NCI-H345 treated with DMSO at 0.1 percent for 48 hours (cell line): ENCODE data around the gene NUMB.
"Not testable (repeated sequence)": the region's sequence is repeated elsewhere in the genome, so short reads cannot be mapped to it uniquely, and the experiment has no call there.

Experiments used
- DNase-seq: peaks from one replicate; lab custom pipeline; 2025; ENCODE audit not compliant: unreplicated experiment; lab: John Stamatoyannopoulos, UW

NUMB gene

DNA sequence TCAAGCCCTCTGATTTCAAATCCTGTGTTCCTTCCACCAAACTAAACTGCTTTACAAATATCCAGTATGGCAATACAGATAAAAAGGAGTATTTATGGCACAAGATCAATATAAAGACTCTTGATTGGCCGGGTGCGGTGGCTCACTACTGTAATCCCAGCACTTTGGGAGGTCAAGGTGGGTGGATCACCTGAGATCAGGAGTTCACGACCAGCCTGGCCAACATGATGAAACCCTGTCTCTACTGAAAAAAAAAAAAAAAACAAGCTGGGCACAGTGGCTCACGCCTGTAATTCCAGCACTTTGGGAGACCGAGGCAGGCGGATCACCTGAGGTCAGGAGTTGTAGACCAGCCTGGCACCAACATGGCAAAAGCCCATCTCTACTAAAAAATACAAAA lies 35.3 kb downstream of the NUMB start:
- DNase-seq, result not testable (repeated sequence)

DNA sequence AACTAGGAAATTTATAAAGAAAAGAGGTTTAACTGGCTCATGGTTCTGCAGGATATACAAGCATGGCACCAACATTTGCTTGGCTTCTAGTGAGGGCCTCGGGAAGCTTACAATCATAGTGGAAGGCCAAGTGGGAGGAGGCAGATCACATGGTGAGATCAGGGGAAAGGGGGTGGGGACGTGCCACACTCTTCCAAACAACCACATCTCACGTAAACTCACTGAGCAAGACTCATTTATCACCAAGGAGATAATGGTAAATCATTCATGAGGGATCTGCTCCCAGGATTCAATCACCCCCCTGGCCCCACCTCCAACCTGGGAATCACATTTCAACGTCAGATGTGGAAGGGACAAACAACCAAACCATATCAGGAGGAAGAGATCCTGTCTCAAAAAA lies 35.8 kb downstream of the NUMB start:
- no peak for DNase-seq

GRCh38 chr14:73418227-73418626 lies 40.1 kb downstream of the NUMB start:
- DNase-seq, result no peak

DNA sequence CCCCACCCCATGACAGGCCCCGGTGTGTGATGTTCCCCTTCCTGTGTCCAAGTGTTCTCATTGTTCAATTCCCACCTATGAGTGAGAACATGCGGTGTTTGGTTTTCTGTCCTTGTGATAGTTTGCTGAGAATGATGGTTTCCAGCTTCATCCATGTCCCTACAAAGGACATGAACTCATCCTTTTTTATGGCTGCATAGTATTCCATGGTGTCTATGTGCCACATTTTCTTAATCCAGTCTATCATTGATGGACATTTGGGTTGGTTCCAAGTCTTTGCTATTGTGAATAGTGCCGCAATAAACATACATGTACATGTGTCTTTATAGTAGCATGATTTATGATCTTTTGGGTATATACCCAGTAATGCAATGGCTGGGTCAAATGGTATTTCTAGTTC lies 52.1 kb downstream of the NUMB start:
- not testable (repeated sequence) for DNase-seq

GRCh38 chr14:73403181-73403752 lies 55.1 kb downstream of the NUMB start:
- DNase-seq, result no peak

- no peak for DNase-seq
Measured at GRCh38 chr14:73402579-73402978, 55.8 kb downstream of the NUMB start.

DNA sequence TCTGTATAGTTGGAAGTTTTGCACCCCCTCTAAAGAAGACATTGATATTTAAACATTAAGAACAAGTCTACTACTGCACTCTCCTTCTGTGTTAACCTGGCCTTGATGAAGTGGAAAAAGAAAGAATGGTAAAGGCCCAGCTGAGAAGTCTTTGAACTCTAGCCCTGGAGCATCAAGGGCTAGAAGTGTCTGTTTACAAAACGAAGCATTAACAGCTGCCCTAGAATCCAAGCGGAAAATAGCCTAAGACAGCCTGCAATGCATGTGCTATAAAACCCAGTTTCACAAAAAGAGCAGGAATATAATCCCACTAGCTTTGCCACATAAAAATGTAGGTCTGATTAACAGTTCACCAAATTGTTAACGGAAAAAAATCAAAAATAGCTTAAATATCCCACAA lies 60.5 kb downstream of the NUMB start:
- DNase-seq, result no peak

DNA sequence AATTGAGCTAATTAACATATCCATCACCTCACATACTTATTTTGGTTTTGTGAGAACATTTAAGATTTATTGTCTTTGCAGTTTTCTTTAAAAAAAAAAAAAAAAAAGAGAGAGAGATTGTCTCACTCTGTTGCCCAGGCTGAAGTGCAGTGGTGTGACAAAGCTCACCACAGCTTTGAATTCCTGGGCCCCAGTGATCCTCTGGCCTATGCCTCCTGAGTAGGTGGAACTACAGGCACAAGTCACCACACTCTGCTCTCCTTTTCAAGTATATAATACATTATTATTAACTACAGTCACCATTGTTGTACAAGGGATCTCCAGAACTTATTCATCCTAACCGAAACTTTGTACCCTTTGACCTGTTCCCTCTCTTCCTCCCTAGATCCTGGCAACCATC lies 64.0 kb downstream of the NUMB start:
- no peak for DNase-seq

- DNase-seq, result no peak
Measured at GRCh38 chr14:73393375-73393774, 65.0 kb downstream of the NUMB start.

- no peak for DNase-seq
Measured at GRCh38 chr14:73392329-73393257, 65.8 kb downstream of the NUMB start.

GRCh38 chr14:73387860-73388259 lies 70.5 kb downstream of the NUMB start:
- not testable (repeated sequence) for DNase-seq

DNA sequence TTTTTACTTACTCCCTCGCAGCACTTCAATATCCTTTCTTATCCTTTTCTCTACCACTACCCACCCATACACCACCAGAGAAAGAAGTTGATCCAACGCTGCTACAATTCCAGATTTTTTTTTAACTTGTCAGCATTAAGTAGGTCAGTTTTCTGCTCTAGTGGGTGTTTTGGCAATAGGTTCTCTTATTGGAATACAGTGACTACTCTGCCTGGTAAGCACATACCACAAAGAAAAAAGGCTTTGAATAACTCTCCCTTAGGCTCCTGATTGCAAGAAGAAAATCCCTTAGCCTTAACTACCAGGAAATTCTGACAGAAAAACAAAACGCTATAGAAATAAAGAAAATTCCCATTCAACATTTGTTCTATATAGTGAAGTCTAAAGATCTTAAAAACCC lies 72.0 kb downstream of the NUMB start:
- no peak for DNase-seq

DNA sequence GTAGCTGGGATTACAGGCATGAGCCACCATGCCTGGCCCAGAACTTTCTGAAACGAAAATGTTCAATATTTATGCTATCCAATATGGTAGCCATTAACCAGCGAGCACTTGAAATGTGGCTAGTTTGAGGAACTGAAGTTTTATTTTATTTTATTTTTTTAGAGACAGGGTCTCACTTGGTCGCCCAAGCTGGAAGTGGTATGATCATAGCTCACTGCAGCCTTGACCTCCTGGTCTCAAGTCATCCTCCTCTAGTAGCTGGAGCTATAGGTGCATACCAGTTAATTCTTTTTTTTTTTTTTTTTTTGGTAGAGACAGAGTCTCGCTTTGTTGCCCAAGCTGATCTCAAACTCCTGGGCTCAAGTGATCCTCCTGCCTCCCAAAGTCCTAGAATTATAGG lies 73.3 kb downstream of the NUMB start:
- DNase-seq, result not testable (repeated sequence)

- DNase-seq, result no peak
Measured at GRCh38 chr14:73383356-73383755, 75.0 kb downstream of the NUMB start.

- DNase-seq, result no peak
Measured at GRCh38 chr14:73381380-73382013, 76.8 kb downstream of the NUMB start.

- no peak for DNase-seq
Measured at GRCh38 chr14:73376585-73376984, 81.8 kb downstream of the NUMB start.

DNA sequence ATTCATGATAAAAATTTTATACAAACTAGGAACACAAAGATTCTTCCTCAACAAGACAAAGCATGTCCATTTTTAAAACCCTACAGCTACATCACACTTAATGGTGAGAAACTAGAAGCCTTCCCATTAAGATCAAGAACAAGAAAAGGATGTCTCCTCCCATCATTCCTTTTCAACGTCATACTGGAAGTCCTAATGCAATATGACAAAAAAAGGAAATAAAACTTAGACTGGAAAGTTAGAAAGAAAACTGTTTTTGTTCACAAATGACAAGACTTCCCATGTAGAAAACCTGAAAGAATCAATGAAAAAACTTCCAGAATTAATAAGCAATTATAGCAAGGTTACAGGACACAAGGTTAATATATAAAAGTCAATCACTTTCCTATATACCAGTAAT lies 82.5 kb downstream of the NUMB start:
- DNase-seq, result no peak

- no peak for DNase-seq
Measured at GRCh38 chr14:73374218-73374617, 84.1 kb downstream of the NUMB start.

GRCh38 chr14:73372529-73372928 lies 85.8 kb downstream of the NUMB start:
- no peak for DNase-seq

- DNase-seq, result no peak
Measured at GRCh38 chr14:73370561-73370960, 87.8 kb downstream of the NUMB start.

DNA sequence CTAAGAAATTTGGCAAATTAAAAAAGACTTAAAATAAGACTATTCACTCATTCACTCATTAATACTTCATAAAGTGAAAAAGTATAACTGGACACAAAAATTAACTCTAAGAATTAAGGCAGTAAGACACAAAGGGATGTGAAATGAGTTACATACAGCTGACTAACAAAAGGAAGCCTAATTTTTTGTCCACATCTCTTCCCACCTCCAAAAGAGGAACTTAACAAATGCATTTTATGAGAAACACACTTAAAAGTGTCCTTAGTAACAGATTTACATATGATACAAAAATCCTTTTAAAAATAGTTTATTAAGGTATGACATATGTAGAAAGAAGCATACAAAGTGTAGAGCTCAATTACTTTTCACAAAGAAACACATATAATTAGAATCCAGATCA lies 88.9 kb downstream of the NUMB start:
- DNase-seq, result no peak

- no peak for DNase-seq
Measured at GRCh38 chr14:73368616-73369015, 89.7 kb downstream of the NUMB start.
